NCI-H1930 (cell line): ENCODE data around the gene INSC.

ENCODE experiments used
- DNase-seq, 2 experiments: peaks; one replicate each; lab custom pipeline; 2025; lab: John Stamatoyannopoulos, UW

The INSC gene

DNA sequence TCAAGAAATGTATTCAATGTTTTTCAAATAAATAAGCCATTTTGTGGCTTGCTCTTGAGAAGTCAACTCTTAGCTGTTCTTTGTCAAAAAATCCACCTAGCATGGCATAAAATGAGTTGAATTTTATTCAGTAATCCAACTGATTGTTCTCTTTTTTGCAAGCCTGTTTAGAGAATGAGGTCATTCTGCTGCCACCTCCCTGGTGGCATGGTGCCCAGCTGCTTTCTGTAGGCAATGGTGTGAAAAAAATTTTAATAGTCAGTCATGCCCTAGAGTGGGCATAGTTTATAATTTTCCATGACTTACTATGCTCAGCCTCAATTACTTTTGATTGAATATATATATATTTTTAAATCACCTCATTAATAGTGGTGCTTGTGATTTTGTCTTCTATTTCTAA, 177.2 kb downstream of the INSC start:
- no peak for DNase-seq

DNA sequence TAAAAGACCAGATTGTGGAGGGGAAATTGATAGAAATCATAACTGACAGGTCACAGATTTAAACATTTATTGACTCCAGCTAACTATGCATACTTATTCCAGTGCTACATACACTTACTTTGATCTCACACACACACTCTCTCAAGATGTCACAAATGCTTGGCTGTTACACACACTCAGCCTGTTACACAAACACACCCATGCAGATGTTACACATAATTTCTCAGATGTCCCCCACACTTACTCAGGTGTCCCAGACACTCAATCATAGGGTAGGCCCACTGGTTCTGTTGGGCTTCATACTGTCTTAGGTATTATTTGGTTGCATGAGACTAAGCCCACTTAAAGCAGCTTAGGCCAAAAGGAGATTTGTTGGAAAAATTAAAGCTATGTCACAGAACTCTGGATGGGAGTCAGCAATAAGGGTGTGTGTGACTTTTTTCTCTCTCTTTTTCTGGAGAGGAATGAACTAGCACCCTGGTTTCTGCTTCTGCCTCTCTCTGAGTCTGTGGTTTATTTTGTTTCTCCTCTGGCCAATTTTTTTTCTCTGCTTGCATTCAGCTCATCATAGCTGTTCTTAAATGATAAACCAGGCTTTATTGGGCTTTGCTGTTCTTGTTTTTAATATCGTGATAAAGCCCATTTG, 179.4 kb downstream of the INSC start:
- DNase-seq: no peak

DNA sequence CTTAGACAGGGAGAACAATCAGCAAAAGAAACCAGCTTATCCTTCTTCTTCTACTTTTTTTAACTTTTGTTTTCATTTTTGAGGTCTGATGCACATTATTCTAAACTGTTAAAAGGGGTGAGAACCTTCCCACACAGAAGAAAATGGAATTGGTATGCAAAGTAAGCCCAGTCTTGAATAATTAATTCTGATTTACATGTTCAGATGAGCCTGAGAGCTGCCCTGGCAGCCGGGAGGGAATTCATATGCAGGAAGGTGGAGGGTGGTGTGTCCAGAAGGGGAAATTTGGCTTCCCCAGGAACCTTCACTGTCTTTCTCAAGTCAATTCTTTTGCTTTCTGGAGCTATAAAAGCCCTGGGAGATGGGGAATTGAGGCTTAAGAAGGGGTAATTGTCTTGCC, 181.0 kb downstream of the INSC start:
- no peak for DNase-seq
